GM19372 (cell line): ENCODE results near the gene SGMS1.
A peak's percentile ranks its signal among the peaks of the same experiment; 100 is the strongest.
"Not testable (repeated sequence)": the region's sequence is repeated elsewhere in the genome, so short reads cannot be mapped to it uniquely, and the experiment has no call there.

Source experiments
- ATAC-seq: cut with Tn5 transposase; IDR thresholded peaks from one replicate; pipeline ENCODE4 v1.9.1; 2021; ENCODE audit warnings: mild to moderate bottlenecking, low read depth, moderate library complexity; ENCODE audit not compliant: unreplicated experiment

Gene SGMS1

DNA sequence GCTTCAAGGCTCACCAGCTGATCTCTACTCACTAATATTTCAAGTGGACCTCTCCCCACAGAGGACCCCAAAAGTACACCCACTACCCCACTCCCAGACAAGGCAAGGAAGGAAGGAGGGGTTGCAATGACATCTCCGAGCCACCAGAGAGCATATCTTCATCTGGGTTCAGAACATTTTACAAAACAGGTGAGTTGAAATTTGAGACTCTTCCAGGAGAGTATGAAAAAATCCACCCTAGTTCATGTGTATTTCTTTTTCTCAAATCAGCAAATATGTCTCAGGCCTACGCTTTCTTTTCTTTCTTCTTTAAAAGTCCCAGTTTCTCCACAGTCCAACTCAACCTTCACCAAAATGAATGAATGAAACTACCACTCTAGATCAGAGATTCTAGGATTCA is 61.9 kb downstream of the SGMS1 start:
- no peak for ATAC-seq

DNA sequence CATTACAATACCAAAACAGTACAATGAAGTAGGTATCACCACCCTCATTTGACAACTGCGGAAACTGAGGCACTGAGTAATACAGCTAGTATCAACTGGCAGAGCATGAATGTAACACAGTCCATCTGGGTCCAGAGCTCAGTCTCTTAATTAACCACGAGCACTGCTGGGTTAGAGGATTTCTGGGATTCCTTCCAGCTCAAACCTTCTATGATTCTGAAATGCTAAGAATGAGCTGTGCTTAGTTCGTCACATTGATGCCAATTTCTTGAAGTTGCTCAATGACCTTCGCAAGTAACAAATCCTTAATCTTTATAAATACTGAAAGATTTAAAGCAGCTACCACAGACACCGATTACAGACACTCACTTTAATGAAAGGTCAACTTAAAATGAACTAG is 62.5 kb downstream of the SGMS1 start:
- no peak for ATAC-seq

DNA sequence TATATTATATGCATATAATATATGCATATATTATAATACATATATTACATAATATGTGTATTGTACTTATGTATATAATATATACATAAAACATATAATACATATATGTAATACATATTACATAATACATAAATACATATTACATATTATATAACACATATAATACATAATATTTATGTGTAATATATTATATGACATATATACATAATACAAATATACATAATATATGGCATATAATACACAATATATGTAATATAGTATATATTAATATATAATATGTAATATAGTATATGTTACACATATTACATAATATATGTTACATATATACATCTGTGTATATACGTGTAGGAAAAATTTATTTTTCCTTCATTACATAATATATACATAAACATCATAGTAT is 63.4 kb downstream of the SGMS1 start:
- no peak for ATAC-seq

DNA sequence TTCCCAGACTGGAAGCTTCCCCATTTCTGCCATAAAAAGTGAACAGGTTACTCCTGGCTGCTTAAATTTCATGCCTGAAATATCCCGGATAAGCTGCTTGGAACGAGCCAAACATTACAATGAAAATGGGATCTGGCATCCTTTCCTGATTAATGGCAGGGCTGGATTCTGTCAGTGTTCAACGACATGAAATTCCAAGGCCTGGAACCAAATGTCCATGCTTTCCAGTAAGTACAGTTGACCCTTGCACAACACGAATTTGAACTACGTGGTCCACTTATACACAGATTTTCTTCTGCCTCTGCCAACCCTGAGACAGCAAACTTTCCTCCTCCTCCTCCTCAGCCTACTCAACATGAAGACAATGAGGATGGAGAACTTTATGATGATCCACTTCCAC is 65.4 kb downstream of the SGMS1 start:
- no peak for ATAC-seq

DNA sequence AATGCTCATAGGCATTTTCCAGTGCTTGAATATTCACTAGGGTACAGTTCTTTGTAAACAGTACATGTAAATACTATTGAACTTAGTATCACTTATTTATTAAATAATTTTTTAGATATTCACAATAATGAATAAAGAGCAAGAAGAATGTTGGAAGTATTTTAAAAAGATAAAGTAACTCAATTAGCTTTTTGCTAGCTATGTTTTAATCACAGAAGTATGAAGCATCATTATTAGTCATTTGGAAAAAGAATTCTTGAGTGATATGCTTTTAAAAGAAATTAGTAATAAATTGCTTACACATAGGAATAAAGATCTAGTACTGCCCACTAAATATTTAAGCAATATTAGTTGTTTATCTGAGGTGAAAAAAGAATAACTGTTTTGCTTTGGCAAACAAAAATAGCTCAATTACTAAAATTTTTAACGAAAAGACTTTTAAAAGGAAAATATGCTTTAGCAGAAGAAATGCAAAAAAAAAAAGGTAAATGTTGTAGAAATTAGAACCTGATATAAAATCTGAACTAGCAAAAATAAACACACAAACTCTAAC is 66.5 kb downstream of the SGMS1 start:
- no peak for ATAC-seq

DNA sequence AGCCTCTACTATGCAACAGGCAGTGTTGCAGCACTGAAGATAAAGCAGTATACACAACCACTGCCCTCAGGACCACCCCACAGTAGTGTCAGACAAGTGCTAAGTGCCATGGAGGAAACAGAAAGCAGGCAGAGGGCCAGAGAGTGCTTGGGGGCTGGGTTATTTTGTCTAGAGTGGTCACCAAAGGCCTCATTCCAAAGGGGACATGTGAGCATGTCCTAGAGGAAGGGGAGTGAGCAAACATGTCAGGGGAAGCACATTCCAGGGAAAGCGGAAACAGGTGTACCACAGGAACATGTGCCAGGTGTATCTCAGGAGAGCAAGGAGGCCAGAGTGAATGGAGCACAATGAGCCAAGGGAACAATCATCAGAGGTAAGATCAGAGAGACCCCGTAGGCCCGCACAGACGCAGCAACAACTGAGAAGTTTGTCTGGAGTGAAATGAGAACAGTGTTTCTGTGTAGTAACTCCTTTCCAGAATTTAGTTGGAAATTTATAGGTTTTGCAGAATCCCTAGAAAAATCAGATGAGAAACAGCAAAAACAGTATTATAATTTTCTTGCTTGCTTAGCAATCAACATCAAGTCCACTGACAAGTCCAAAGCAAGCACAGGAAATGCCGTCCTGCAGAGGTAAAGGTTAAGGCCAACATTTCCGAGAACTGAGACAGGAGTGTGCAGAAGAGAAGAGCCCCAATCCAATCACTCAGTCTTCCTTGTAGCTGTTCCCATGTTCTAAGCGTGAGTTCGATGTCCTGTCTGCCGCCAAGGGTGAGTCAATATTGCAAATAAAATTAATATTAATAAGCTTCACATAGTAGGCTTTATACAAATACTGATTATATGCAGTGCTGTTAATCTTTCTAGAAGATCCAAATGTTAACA is 67.3 kb downstream of the SGMS1 start:
- ATAC-seq = no peak

DNA sequence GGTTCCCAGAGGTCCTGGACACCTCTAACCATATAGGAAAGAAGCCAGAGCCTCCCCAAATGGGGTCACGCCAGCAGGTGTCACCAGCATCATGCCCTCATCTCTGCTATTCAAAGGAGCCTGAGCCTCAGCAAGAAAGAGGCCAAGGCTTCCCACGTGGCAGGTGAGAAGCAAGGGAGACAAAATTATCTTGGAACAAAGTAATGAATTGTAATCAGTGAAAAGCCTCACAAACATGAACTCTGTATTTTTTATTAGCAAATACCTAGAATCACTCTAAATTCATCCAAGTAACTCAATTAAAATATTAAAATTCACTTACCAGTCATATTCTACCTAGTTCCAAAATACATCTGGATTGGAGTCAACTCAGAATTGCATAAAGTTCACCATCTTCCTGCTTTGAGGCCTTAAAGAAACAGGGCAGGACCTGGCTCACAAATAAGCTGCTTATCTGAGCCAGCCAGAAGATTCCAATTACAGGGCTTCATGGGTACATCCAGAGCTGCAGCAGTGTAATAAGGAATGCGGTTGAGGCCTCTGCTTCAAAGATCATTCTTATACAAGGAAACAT is 68.7 kb downstream of the SGMS1 start:
- no peak for ATAC-seq

DNA sequence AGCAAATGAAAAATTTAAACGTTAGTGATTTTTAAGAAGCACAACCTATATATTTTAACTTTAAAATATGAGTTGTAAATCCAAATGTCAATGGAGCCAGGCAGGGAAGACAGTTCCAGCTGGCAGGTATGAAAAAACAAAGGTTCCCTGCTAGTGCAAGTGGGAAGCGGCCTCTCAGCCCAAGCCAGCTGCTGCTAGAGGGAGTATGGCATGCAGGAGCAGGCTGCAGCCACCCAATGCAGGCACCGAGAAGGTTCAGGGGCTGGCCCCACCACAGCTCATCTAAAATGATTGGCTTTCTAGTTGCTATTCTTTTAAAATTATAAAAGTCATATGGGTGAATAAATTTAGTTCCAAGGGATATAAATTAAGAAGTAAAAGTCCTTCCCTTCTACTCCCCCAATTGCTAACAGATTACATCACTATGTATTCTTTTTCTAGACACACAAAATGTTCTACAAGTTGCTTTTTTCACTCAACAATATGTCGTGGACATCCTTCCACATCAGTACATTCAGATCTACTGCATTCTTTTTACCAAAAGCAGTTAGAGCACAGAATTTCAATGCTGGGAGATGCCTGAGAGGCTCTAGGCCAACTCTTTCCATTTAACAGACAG is 69.3 kb downstream of the SGMS1 start:
- no peak for ATAC-seq

DNA sequence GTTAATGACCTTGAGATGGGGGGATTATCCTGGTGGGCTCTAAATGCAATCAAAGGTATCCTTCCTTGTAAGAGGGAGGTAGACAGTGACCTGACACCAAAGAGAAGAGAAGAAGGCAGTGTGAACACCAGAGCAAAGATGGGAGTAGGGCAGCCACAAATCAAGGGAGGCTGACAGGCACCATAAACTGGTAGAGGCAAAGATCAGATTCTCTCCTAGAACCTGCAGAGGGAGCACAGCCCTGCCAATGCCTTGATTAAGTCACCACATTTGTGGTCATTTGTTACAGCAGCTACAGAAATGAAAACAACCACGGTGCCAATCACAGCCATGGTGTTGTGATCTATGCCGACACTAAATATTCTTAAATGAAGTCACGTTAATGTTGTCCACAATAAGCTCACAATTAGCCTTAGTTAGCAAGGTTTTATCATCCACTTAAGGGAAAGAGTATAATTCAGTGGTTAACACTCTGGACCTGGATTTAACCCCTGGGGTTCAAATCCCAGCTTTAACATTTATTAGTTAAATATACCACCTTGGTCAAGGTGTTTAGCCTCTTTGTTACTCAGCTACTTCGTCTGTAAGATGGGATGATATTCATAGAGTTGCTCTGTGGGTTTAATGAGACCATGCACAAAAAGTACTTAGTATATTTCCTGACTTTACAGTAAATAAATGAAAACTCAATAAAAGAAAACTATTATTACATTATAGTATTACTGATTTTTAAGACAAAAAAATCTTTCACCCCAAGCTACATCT is 70.8 kb downstream of the SGMS1 start:
- ATAC-seq = peak; percentile 64

DNA sequence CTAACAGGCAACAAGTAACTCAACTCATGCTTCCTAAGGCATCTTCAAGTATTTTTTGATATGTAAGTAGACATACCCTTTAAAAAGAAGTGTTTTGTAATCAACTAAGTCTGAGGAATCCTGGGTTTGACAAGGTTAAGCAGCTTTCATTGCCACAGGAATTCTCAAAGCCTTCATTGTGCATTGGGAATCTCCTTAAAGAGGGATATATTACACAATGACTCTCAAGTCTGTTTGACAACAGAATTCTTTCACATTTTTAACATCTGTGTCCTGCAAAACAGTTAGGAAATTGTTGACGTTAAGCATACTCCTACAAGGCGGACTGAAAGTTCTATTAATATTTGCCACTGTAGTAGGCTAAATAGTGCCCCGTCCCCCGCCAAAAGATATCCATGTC is 71.4 kb downstream of the SGMS1 start:
- ATAC-seq = no peak

DNA sequence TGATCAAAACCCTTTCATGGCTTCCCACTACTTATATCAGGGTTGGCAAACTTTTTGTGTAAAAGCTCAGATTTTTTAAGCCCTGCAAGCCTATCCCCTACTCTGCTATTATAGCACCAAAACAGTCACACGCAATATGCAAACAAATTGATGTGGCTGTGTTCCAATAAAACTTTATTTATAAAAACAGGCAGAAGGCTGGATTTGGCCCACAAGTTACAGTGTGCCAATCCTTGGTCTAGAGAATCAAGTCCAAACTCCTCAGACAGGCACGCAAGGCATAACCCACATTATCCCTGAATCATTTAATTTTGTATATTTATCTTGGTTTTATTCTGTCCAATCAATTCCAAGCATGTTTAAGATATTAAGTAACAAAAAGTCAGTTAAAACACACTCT is 71.9 kb downstream of the SGMS1 start:
- ATAC-seq = no peak

DNA sequence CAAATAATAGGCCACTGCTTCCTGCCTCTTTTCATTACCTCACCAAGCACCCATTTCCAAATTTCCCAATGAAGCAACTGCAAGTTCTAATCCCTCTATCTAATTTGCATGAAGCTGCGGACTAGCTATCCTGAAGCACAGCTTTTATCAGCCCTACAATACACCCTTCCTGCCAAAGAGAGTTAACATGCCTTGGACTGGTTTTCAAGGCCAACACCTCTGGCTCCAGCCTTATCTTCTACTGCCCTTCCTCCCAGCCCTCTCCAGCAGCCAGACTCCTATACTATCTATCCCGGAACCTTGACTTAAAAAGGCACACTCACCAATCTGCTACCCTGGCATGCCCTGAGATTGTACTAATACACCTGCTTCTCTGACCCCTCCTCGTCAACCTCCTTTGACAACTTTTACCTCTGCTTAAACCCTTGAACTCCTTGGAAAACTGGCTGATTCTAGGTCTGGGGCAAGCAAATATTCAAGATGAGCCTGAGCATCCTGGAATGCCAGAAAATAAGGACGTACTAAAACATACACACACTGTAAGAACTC is 73.4 kb downstream of the SGMS1 start:
- no peak for ATAC-seq

DNA sequence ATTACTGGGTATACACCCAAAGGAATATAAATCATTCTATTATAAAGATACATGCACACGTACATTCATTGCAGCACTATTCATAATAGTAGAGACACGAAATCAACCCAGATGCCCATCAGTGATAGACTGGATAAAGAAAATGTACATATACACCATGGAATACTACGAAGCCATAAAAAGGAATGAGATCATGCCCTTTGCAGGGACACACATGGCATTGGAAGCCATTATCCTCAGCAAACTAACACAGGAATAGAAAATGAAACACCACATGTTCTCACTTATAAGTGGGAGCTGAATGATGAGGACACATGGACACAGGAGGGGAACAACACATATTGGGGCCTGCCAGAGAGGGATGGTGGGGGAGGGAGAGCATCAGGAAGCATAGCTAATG is 74.6 kb downstream of the SGMS1 start:
- not testable (repeated sequence) for ATAC-seq

DNA sequence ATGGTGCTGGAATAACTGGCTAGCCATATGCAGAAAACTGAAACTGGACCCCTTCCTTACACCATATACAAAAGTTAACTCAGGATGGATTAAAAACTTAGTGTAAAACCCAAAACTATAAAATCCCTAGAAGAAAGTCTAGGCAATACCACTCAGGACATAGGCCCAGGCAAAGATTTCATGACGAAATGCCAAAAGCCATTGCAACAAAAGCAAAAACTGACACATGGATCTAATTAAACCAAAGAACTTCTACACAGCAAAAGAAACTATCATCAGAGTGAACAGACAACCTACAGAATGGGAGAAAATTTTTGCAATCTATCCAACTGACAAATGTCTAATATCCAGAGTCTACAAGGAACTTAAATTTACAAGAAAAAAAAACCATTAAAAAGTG is 75.3 kb downstream of the SGMS1 start:
- not testable (repeated sequence) for ATAC-seq

DNA sequence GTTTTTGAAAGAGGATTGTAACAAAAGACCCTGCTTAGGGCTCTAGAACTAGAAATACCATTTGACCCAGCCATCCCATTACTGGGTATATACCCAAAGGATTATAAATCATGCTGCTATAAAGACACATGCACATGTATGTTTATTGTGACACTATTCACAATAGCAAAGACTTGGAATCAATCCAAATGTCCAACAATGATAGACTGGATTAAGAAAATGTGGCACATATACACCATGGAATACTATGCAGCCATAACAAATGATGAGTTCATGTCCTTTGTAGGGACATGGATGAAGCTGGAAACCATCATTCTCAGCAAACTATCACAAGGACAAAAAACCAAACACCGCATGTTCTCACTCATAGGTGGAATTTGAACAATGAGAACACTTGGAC is 77.5 kb downstream of the SGMS1 start:
- not testable (repeated sequence) for ATAC-seq

DNA sequence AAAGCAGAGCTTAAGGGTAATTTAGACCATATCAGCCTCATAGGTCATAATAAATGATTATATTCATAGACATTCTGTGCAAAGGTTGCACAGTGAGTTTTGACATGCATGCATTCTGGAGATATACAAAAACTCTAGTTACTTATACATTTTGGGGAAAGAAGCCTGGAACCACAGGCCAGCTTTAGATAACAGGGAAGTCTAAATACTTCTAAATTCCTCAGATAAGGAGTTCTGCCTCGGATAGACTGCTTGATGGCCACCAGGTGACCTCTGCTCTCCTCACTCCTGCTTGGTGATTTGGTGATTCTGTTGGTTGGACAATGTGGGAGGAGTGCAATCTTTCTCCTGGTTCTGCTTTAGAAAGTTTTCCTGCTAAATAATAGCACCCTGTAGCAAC is 77.9 kb downstream of the SGMS1 start:
- ATAC-seq = no peak

DNA sequence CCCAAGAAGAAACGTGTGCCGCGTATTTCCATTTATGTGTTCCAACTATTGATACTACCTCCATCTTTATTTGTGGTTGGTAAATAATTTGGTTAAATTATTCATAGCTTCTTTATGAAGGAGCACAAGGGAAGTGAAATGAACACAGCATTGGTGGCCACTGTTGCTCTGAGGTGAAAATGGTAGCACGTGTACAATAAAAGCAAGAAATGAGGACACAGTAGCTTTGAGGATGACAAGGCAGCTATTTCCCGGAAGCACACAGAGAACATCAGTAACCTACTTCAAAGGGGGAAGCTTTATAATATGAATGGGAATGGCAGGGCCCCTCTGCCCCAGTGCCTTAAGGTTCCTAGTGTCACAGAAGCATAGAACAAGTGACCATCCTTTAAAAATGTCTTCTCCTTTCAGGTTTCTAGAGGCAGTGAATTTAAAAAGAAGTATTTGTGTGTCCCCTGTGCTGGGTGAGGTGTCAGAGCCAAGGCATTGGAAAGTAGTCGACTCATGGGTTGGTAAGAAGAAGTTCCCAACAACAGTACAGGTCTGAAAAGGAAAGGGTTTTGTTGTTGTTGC is 78.8 kb downstream of the SGMS1 start:
- no peak for ATAC-seq

DNA sequence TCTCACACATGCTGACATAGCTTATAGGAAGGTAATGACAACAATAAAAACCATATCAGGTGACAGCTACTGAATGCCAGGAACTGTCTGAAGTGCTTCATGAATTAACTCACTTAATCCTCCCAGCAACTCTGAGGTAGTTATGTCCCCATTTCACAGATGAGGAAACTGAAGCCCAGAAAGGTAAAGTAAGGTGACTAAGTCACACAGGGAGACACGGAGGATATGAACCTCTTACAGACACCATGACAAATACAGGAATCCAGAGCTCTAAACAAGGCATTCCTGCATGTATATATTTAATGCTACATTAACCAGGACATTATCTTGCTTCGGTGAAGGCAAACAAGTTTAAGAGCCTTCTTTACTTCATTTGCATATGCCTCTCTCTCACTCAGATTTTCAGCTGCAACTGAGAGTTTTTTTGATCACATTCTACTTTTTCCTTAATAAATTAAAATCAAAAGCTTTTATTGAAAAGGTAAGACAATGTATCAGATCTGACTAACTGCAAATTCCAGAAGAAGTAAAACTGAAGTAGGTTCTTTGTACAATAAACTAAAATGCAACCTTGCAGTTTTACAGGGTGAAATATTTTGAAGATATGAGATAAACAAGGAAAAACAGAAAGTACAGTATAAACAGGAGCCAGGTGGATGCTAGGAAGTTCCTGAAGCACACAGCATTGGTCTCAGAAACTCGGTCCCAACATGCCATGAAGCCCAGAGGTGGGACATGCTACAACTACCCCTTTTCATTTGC is 79.5 kb downstream of the SGMS1 start:
- ATAC-seq = no peak

DNA sequence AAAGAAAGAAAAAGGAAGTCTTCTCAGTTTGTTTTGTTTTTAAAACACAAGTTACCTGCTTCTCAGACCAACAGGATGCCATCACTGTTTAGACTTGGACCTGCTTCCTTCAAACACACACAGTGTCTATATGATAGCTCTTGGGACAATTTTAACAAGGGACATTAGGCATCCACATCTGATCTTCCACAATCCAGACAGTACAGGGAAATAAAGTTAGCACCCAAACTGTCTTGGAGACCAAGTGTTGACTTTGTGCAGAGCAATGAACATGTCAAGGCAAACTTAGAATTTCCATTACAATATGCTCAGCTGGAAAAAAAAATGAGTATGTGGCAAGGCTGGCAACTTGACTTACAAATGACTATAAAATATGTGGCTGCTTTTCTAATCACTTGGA is 80.9 kb downstream of the SGMS1 start:
- ATAC-seq = no peak
